HG02763 (cell line): ENCODE data around the gene CNN2.

ENCODE experiments used
- ATAC-seq: cut with Tn5 transposase; IDR thresholded peaks from one replicate; pipeline ENCODE4 v1.9.1; 2021; ENCODE audit warnings: mild to moderate bottlenecking, moderate library complexity; ENCODE audit not compliant: unreplicated experiment

The CNN2 gene

GRCh38 chr19:1047696-1048147 lies 21.3 kb downstream of the CNN2 start:
- ATAC-seq = no peak

- no peak for ATAC-seq
Measured at GRCh38 chr19:1049106-1049505, 22.7 kb downstream of the CNN2 start.

- no peak for ATAC-seq
Measured at GRCh38 chr19:1049800-1050199, 23.4 kb downstream of the CNN2 start.

- no peak for ATAC-seq
Measured at GRCh38 chr19:1050989-1051788, 24.8 kb downstream of the CNN2 start.

GRCh38 chr19:1051791-1052190 lies 25.4 kb downstream of the CNN2 start:
- no peak for ATAC-seq

- ATAC-seq = no peak
Measured at GRCh38 chr19:1052349-1052975, 26.1 kb downstream of the CNN2 start.

GRCh38 chr19:1053176-1054101 lies 27.0 kb downstream of the CNN2 start:
- no peak for ATAC-seq

- ATAC-seq = no peak
Measured at GRCh38 chr19:1054102-1055027, 28.0 kb downstream of the CNN2 start.

GRCh38 chr19:1055028-1055425 lies 28.6 kb downstream of the CNN2 start:
- ATAC-seq = no peak

- no peak for ATAC-seq
Measured at GRCh38 chr19:1055886-1056620, 29.6 kb downstream of the CNN2 start.

- ATAC-seq = no peak
Measured at GRCh38 chr19:1057176-1057855, 30.9 kb downstream of the CNN2 start.

- ATAC-seq = no peak
Measured at GRCh38 chr19:1058112-1058511, 31.7 kb downstream of the CNN2 start.

GRCh38 chr19:1060689-1061088 lies 34.3 kb downstream of the CNN2 start:
- no peak for ATAC-seq

GRCh38 chr19:1061987-1062386 lies 35.6 kb downstream of the CNN2 start:
- no peak for ATAC-seq

GRCh38 chr19:1062387-1063029 lies 36.1 kb downstream of the CNN2 start:
- no peak for ATAC-seq

- ATAC-seq = no peak
Measured at GRCh38 chr19:1063030-1063908, 36.9 kb downstream of the CNN2 start.

- no peak for ATAC-seq
Measured at GRCh38 chr19:1063909-1064660, 37.7 kb downstream of the CNN2 start.
